Neural cell (in vitro differentiated cells): Measurements from ENCODE around the gene RPS5. TPM values are rescaled to one million over a fixed set of nuclear protein-coding genes. Genes with fewer than 3 reads are reported as not detected.

Experiments
- H2AFZ ChIP-seq: fragments of 200-600, 300-800 bp; sonication (generic), shearing (Covaris generic); 2 replicates; pipeline ENCODE4 v1.6.0; 2014; ENCODE audit warnings: low read depth, mild to moderate bottlenecking, antibody characterized with exemption, low read length, moderate library complexity
- H3F3A ChIP-seq: fragments of 200-600 bp; shearing (Covaris generic); 2 replicates; pipeline ENCODE4 v1.6.1; 2016; ENCODE audit warnings: mild to moderate bottlenecking, moderate library complexity, mixed read lengths, antibody characterized with exemption, low read length; ENCODE audit not compliant: insufficient read depth, poor library complexity, severe bottlenecking
- H3K27ac ChIP-seq: fragments of 200-600, 300-800 bp; sonication (generic), shearing (Covaris generic); 2 replicates; pipeline ENCODE4 v1.5.1; 2014; ENCODE audit warnings: mild to moderate bottlenecking, low read length, moderate library complexity
- H3K27me3 ChIP-seq: fragments of 300-800, 200-600 bp; sonication (generic), shearing (Covaris generic); 2 replicates; pipeline ENCODE4 v1.6.0; 2014; ENCODE audit warnings: mild to moderate bottlenecking, low read depth, low read length, moderate library complexity; ENCODE audit not compliant: insufficient read depth
- H3K36me3 ChIP-seq: fragments of 300-800, 200-600 bp; sonication (generic), shearing (Covaris generic); 2 replicates; pipeline ENCODE4 v1.5.1; 2014; ENCODE audit warnings: mild to moderate bottlenecking, antibody characterized with exemption, low read length, moderate library complexity; ENCODE audit not compliant: insufficient read depth
- H3K4me2 ChIP-seq: fragments of 300-800, 200-600 bp; sonication (generic), shearing (Covaris generic); 2 replicates; pipeline ENCODE4 v1.6.0; 2014; ENCODE audit warnings: mild to moderate bottlenecking, low read length
- H3K4me3 ChIP-seq: fragments of 300-800, 200-600 bp; sonication (generic), shearing (Covaris generic); 2 replicates; pipeline ENCODE4 v1.5.1; 2014; ENCODE audit warnings: mild to moderate bottlenecking, low read length, moderate library complexity
- H3K79me2 ChIP-seq: fragments of 200-600 bp; shearing (Covaris generic); replicated peaks from 2 replicates; pipeline ENCODE4 v1.6.0; 2014; ENCODE audit warnings: mild to moderate bottlenecking, low read length, moderate library complexity; ENCODE audit not compliant: insufficient read depth
- H3K9ac ChIP-seq: fragments of 300-800, 200-600 bp; sonication (generic), shearing (Covaris generic); 2 replicates; pipeline ENCODE4 v1.6.1; 2016; ENCODE audit warnings: mild to moderate bottlenecking, low read length, mixed read lengths
- H3K9me2 ChIP-seq: fragments of 200-600 bp; shearing (Covaris generic); 2 replicates; pipeline ENCODE4 v1.6.1; 2016; ENCODE audit warnings: mild to moderate bottlenecking, low read length, mixed read lengths; ENCODE audit not compliant: insufficient read depth
- H3K9me3 ChIP-seq: fragments of 200-600, 300-800 bp; sonication (generic), shearing (Covaris generic); 2 replicates; pipeline ENCODE4 v1.6.1; 2016; ENCODE audit warnings: mild to moderate bottlenecking, mixed run types, low read length, moderate library complexity, mixed read lengths
- H4K20me1 ChIP-seq: fragments of 200-600 bp; shearing (Covaris generic); 2 replicates; pipeline ENCODE4 v1.6.1; 2016; ENCODE audit warnings: mild to moderate bottlenecking, mixed run types; ENCODE audit not compliant: insufficient read depth
- CTCF ChIP-seq: fragments of 450-650 bp; IDR thresholded peaks from 2 replicates; pipeline ENCODE4 v1.5.1; 2014; ENCODE audit warnings: antibody characterized with exemption, mild to moderate bottlenecking, moderate library complexity; ENCODE audit not compliant: poor library complexity, severe bottlenecking
- EP300 ChIP-seq: fragments of 450-650 bp; conservative IDR thresholded peaks from 2 replicates; pipeline ENCODE4 v1.6.1; 2014; ENCODE audit warnings: antibody characterized with exemption, mild to moderate bottlenecking, moderate library complexity; ENCODE audit not compliant: poor library complexity, severe bottlenecking
- EZH2 ChIP-seq: fragments of 200-600, 300-800 bp; shearing (Covaris generic), sonication (generic); IDR thresholded peaks from 2 replicates; pipeline ENCODE4 v1.6.1; 2014; ENCODE audit warnings: antibody characterized with exemption, low read length, borderline replicate concordance, mild to moderate bottlenecking; ENCODE audit not compliant: insufficient read depth, poor library complexity, severe bottlenecking
- MXI1 ChIP-seq: fragments of 450-650 bp; conservative IDR thresholded peaks from 2 replicates; pipeline ENCODE4 v1.6.1; 2014; ENCODE audit warnings: antibody characterized with exemption, mild to moderate bottlenecking; ENCODE audit not compliant: poor library complexity, severe bottlenecking
- POLR2AphosphoS5 ChIP-seq: IDR thresholded peaks from 2 replicates; pipeline ENCODE4 v1.6.1; 2012
- RAD21 ChIP-seq: fragments of 450-650 bp; conservative IDR thresholded peaks from 2 replicates; pipeline ENCODE4 v1.6.1; 2014; ENCODE audit warnings: antibody characterized with exemption, mild to moderate bottlenecking, moderate library complexity
- REST ChIP-seq: IDR thresholded peaks from 2 replicates; pipeline ENCODE4 v1.6.1; 2012; ENCODE audit warnings: borderline replicate concordance
- SMC3 ChIP-seq: fragments of 450-650 bp; conservative IDR thresholded peaks from 2 replicates; pipeline ENCODE4 v1.6.1; 2014; ENCODE audit warnings: antibody characterized with exemption, mild to moderate bottlenecking, moderate library complexity; ENCODE audit not compliant: poor library complexity
- TAF1 ChIP-seq: IDR thresholded peaks from 2 replicates; pipeline ENCODE4 v1.6.1; 2012; ENCODE audit warnings: low read depth
- polyA plus RNA-seq: library from polyadenylated mRNA; depleted of rRNA; stranded (reverse); fragments of >200 nt; gene quantifications from 2 replicates; pipeline ENCODE4 v1.2.3, GENCODE V29; 2014

RPS5 gene
- polyA plus RNA-seq, 1 donor from 2014 or later = 1,514 TPM

- Histone ChIP-seq H3K27me3 (no peaks in the 10 kb centered on the region), H4K20me1 (no peaks in the 10 kb centered on the region), H3K4me2 (no peak overlapping the region), H3K9me3 (no peaks in the 10 kb centered on the region), H3K9me2 (no peaks in the 10 kb centered on the region), H3K79me2 (no peaks in the 10 kb centered on the region), H3K9ac (no peak overlapping the region), H2AFZ (no peak overlapping the region), H3K36me3 (no peaks in the 10 kb centered on the region), H3K4me3 (no peak overlapping the region), H3K27ac (no peak overlapping the region), H3F3A (no peaks in the 10 kb centered on the region)
- TF ChIP-seq CTCF = no peak
These were observed 19.2 kb upstream of the RPS5 start for GRCh38 chr19:58367698-58368454.

- Histone ChIP-seq H3K9me2 (no peaks in the 10 kb centered on the region), H2AFZ (no peak overlapping the region), H4K20me1 (no peaks in the 10 kb centered on the region), H3K79me2 (no peaks in the 10 kb centered on the region), H3K4me3 (no peak overlapping the region), H3K4me2 (no peak overlapping the region), H3K27ac (no peak overlapping the region), H3K27me3 (no peaks in the 10 kb centered on the region), H3F3A (no peaks in the 10 kb centered on the region), H3K36me3 (no peaks in the 10 kb centered on the region), H3K9me3 (no peaks in the 10 kb centered on the region), H3K9ac (no peak overlapping the region)
- no peak for TF ChIP-seq CTCF
- no peak for TF ChIP-seq EZH2
- no peak for TF ChIP-seq REST
- TF ChIP-seq RAD21 = no peak
- no peak for TF ChIP-seq TAF1
- TF ChIP-seq MXI1 = no peak
- no peak for TF ChIP-seq SMC3
- no peak for TF ChIP-seq POLR2AphosphoS5
- no peak for TF ChIP-seq EP300
These were observed 18.3 kb upstream of the RPS5 start for GRCh38 chr19:58368561-58369360.
